HG02610 (cell line): ENCODE data around the gene TARBP1.

Source experiments
- ATAC-seq: cut with Tn5 transposase; IDR thresholded peaks from one replicate; pipeline ENCODE4 v1.9.1; 2021; ENCODE audit warnings: mild to moderate bottlenecking, moderate library complexity; ENCODE audit not compliant: unreplicated experiment

The TARBP1 gene

GRCh38 chr1:234484991-234485739 lies 6.2 kb upstream of the TARBP1 start:
- no peak for ATAC-seq

- ATAC-seq = no peak
Measured at GRCh38 chr1:234484218-234484617, 5.2 kb upstream of the TARBP1 start.

- ATAC-seq = no peak
Measured at GRCh38 chr1:234481771-234482170, 2.8 kb upstream of the TARBP1 start.

GRCh38 chr1:234479866-234480265 lies 887 bp upstream of the TARBP1 start:
- ATAC-seq = no peak

GRCh38 chr1:234479310-234479559 lies 256 bp upstream of the TARBP1 start:
- ATAC-seq = no peak

- peak; percentile 62 for ATAC-seq
Measured at GRCh38 chr1:234478152-234478480, 863 bp downstream of the TARBP1 start.

GRCh38 chr1:234477386-234478151 lies 1.4 kb downstream of the TARBP1 start:
- ATAC-seq = no peak

GRCh38 chr1:234476172-234476571 lies 2.8 kb downstream of the TARBP1 start:
- no peak for ATAC-seq

- no peak for ATAC-seq
Measured at GRCh38 chr1:234475167-234475793, 3.7 kb downstream of the TARBP1 start.

GRCh38 chr1:234474375-234474774 lies 4.6 kb downstream of the TARBP1 start:
- ATAC-seq = no peak

GRCh38 chr1:234473118-234473517 lies 5.9 kb downstream of the TARBP1 start:
- no peak for ATAC-seq

GRCh38 chr1:234469376-234469775 lies 9.6 kb downstream of the TARBP1 start:
- no peak for ATAC-seq

- ATAC-seq = no peak
Measured at GRCh38 chr1:234468580-234468979, 10.4 kb downstream of the TARBP1 start.

- no peak for ATAC-seq
Measured at GRCh38 chr1:234467821-234468220, 11.2 kb downstream of the TARBP1 start.

- no peak for ATAC-seq
Measured at GRCh38 chr1:234466945-234467344, 12.0 kb downstream of the TARBP1 start.

- no peak for ATAC-seq
Measured at GRCh38 chr1:234463749-234464148, 15.2 kb downstream of the TARBP1 start.

GRCh38 chr1:234460652-234461051 lies 18.3 kb downstream of the TARBP1 start:
- ATAC-seq = no peak

- ATAC-seq = no peak
Measured at GRCh38 chr1:234458352-234459017, 20.5 kb downstream of the TARBP1 start.

- ATAC-seq = no peak
Measured at GRCh38 chr1:234454926-234455325, 24.1 kb downstream of the TARBP1 start.

GRCh38 chr1:234452406-234452965 lies 26.5 kb downstream of the TARBP1 start:
- no peak for ATAC-seq

- ATAC-seq = no peak
Measured at GRCh38 chr1:234440348-234440747, 38.6 kb downstream of the TARBP1 start.
